ENCODE data around the gene EXOC1.
"Not testable (repeated sequence)": the region's sequence is repeated elsewhere in the genome, so short reads cannot be mapped to it uniquely, and the experiment has no call there.

EXOC1 gene

GRCh38 chr4:55932511-55932910, 79.1 kb downstream of the EXOC1 start:
- Histone ChIP-seq H3K4me3 (no peak overlapping the region), H3K27ac (no peak overlapping the region)
- no peak for TF ChIP-seq CTCF (IDR thresholded peaks at IDR 0.05)
- no peak for DNase-seq (ENCODE audit: low spot score)

GRCh38 chr4:55933611-55934010, 80.2 kb downstream of the EXOC1 start:
- Histone ChIP-seq H3K27ac (no peak overlapping the region), H3K4me3 (no peak overlapping the region)
- DNase-seq (ENCODE audit: low spot score) = no peak
- TF ChIP-seq CTCF (IDR thresholded peaks at IDR 0.05) = no peak

- not testable (repeated sequence) for DNase-seq (ENCODE audit: low spot score); H3K27ac ChIP-seq; H3K4me3 ChIP-seq
These were observed 82.5 kb downstream of the EXOC1 start for GRCh38 chr4:55935907-55936306.

- DNase-seq (ENCODE audit: low spot score) = no peak
- TF ChIP-seq CTCF (IDR thresholded peaks at IDR 0.05) = no peak
These were observed 85.0 kb downstream of the EXOC1 start for GRCh38 chr4:55938481-55938880.

GRCh38 chr4:55939421-55939820, 86.0 kb downstream of the EXOC1 start:
- no peak for TF ChIP-seq CTCF (IDR thresholded peaks at IDR 0.05)
- Histone ChIP-seq H3K27ac (no peak overlapping the region), H3K4me3 (no peak overlapping the region)
- DNase-seq (ENCODE audit: low spot score) = no peak

More at GRCh38 chr4:55938481-55938880, 85.0 kb downstream of the EXOC1 start:
- H3K27ac ChIP-seq = no peak overlapping the region
- no peak overlapping the region for H3K4me3 ChIP-seq

- no peak for DNase-seq (ENCODE audit: low spot score)
- TF ChIP-seq CTCF (IDR thresholded peaks at IDR 0.05) = no peak
- Histone ChIP-seq H3K4me3 (no peak overlapping the region), H3K27ac (no peak overlapping the region)
These were observed 88.5 kb downstream of the EXOC1 start for GRCh38 chr4:55941881-55942396.

- peak overlapping the region; percentile 79 for H3K4me3 ChIP-seq
- no peak for TF ChIP-seq CTCF (IDR thresholded peaks at IDR 0.05)
- peak overlapping the region; percentile 64 to 93 for H3K27ac ChIP-seq
- DNase-seq (ENCODE audit: low spot score) = no peak
These were observed 93.9 kb downstream of the EXOC1 start for GRCh38 chr4:55947254-55947882.

Measured in coronary artery (tissue), 2 donors.